ENCODE results near the gene PTK7.
"Not testable (repeated sequence)": the region's sequence is repeated elsewhere in the genome, so short reads cannot be mapped to it uniquely, and the experiment has no call there.

PTK7 gene

DNA sequence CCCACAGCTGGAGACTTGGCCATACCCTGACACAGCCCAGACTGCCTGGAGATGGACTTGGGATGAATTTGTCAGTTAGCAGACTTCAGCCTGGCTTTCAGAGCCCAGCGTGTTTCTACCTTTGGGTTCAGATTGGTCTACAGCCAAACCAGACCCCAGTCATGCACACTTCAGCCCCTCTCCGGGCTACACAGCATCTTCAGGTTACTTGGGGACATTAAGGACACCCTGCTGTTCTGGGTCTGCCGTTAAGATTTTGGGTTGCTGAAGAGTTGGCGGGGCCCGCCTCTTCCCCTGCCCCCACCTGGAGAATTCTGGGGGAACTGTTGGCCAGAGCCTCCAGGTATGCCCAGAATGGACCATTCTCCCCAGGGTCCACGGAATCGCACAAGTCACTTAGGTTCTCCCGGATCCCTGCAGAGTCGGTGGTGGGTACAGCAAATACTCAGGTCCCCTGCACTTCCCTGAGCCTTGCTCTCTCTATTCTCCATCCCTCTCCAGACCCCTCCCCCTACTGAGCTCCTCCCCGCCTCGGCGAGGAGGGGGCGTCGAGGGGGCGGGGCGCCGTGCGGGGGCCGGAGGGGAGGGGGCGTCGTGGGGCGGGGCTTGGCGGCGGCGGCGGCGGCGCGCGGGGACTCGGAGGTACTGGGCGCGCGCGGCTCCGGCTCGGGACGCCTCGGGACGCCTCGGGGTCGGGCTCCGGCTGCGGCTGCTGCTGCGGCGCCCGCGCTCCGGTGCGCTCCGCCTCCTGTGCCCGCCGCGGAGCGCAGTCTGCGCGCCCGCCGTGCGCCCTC is at the start of gene PTK7:
Gene PTK7, plus strand, starts transcription at position 645 of the 794 bp plus-strand sequence. CDS start 175 bp downstream, outside the sequence.
- DNase-seq, result peak; percentile 7

GRCh38 chr6:43026365-43026764 is 49.7 kb upstream of the PTK7 start:
- no peak for DNase-seq

DNA sequence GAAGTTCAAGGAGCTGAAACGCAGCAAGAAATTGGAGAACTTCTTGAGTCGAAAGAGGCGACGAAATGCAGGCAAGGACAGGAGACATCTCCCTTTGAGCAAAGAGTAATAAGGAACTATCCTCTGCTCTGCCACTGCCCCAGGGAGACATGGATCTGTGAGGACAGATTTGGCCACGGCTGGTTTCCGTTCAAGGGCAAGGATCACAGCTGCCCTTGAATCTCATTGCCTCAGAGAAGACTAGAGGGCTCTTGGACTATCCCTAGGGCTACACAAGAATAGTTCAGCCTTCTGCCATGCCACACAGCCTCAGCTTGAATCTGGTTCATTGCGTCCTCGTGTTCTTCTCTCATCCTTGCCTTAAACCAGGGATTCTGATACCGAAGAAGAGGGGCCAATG is 47.0 kb upstream of the PTK7 start:
- DNase-seq, result no peak

- no peak for DNase-seq
Observed at GRCh38 chr6:43032326-43032725, 43.8 kb upstream of the PTK7 start.

DNA sequence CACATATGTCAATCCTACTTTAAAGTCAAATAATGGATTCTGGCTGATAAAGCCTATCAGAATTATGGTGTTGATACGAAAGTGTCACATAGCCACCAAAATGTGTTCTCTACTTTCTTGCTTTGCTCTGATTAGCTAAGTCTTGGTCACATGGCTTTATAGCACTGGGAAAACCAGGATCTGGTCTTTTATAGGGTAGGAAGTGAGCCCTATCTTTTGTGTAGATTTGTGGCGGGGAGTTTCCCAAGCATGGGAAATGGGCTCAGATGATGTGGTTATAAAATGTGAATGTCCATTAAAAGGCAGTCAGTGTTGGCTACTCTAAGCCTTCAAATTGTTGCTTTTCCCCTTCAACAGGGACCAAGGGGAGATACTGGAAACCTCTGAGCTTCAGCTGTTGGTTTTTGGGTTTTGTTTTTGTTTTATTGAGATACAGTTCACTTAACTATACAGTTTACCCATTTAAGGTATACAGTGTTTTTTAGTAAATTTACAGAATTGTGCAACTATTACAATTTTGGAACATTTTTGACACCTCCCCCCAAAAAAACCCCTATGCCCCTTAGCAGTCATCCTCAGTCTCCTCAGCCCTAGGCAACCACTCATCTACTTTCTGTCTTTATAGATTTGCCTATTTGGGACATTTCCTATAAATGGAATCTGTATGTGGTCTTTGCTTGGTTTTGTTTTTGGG is 42.5 kb upstream of the PTK7 start:
- DNase-seq, result no peak

GRCh38 chr6:43034190-43034525 is 42.0 kb upstream of the PTK7 start:
- DNase-seq, result no peak

DNA sequence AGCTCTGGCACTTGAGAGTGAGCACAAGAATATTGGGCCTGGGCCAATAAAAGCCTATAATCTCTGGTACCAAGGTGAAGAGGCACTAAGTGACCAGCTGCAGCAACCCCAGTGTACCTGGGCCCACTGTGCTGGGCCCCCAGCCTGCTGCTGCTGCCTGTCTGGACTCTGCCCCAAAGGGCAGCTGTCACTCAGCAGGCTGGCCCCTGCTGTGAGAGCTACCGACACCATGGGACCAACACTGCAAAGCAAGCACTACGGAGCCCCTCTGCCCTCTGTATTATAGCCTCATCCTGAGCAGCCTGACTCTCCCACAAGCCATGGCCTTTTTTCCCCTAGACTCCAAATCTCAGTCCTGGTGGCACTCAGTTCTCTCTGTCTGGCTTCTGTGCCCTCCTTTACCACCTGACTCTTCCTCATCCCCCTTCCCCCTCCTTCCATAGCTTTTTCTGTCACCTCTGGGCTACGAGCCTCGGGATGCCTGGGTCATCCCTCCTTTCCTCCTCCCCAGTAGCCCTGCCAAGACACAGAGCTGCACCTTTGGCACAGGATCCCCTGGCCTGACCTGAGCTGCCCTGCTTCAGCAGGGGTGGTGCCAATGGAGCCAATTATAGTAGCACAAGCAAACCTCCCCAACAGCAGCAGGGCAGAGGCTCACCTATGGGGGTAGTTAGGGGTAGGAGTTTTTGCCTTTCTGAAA is 40.5 kb upstream of the PTK7 start:
- DNase-seq, result no peak

DNA sequence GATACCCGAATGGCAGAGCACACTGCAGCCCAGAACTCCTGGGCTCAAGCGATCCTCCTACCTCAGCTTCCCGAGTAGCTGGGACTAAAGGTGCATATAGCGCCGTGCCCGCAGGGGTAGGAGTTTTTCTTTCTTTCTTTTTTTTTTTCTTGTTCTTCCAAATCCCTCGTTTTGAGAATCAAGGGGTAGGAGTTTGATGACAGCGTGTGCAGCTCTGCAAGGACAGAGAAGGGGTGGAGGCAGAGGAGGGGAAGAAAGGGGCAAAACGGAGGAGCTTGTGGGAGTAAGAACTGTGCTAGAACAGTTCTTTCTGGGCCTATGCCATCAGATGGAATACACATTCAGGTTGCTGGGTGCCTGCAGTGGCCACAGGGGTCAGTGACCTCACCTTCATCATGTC is 39.4 kb upstream of the PTK7 start:
- no peak for DNase-seq

- no peak for DNase-seq
Observed at GRCh38 chr6:43037197-43037596, 38.9 kb upstream of the PTK7 start.

DNA sequence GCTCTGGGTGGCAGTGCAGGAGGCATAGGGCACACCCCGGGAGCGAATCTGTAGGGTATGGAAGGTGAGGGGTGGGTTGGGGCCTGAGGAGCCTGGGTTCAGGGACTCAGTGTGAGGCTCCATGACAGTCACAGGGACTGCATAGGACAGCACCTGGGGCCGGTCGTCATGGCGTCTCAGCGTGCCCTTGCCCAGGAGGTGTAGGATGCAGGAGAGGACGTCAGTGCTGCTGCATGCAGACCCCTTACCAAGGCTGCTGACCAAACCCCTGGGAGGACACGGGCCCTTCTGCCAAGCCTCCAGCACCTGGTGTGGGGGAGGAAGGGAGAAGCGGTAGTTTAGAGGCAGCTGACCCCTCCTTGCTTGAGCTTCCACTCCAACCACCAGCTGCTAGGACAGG is 38.4 kb upstream of the PTK7 start:
- no peak for DNase-seq

DNA sequence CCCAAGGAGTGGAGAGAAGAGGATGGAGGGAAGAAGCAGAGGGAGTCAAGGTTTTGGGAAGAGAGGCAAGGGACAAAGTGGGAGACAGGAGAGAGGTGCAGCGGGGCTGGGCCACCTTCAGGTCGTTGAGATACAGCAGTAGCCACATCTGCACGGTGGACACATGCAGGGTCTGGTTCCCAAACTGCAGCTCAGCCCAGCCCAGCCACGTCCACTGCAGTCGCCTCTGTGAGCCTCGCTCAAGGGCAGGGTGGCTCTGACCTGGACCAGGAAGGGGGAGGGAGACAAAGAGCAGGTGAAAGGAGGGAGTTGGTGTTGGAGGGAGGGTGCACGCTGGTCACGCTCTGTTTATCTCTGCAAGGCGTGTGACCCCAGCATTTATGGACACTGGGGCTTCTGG is 37.4 kb upstream of the PTK7 start:
- no peak for DNase-seq

DNA sequence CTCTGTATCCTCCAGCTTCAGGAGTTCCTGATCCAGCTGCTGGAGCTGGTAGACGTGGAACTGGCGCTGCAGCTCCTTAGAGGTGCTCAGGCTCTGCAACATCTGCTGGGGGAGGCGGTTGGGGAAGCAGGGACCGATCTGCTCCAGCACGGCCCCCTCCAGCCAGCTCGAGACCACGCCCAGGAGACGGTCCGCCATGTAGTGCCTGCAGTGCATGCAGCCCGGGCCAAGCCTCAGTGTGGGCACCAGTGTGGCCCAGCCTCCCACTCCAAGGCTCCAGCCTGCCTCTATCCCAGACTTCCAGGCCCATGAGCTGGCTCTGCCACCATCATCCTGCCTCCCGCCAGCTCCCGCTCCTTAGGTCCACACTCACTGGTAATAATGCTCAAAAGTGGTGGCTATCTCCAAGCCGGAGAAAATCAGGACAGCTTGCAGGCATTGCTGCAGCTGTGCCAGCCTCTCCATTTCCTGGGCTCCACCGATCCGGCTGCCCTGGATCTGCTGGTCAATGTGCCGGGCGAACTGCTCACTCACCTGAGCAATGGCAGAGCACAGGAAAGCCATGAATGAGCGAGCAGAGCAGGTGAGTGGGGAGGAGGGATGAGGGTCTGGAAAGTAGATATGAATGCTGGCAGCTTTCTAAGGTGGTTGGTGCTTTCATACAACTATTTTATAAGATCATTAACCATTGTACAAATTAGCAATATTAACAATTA is 35.4 kb upstream of the PTK7 start:
- DNase-seq, result no peak

DNA sequence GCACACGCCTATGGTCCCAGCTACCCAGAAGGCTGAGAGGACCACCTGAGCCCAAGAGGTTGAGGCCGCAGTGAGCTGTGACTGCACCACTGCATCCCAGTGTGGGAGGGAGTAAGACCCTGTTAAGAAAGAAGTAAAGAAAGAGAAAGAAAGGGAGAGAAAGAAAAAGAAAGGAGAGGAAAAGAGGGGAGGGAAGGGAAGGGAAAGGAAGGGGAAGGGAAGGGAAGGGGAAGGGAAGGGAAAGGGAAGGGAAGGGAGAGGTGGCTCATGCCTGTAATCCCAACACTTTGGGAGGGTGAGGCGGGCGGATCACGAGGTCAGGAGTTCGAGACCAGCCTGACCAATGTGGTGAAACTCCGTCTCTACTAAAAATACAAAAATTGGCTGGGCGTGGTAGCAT is 34.6 kb upstream of the PTK7 start:
- DNase-seq, result not testable (repeated sequence)

DNA sequence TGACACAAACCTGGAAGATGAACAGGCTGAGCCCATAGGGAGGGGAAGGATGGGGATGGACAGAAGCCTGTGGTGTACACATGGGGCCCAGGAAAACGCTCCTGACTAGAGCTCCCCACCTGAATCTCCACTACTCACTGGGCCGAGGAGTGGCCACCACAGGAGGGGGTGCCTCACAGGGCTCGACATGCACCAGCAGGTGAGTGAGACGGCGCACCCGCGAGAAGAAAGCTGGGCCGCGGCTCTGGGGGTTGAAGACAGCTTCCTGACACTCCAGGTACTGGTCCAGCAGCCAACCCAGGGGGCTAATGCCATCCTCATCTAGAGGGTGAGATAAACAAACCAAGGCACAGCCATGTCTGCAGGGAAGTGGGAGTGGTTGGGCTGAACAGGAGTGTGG is 32.8 kb upstream of the PTK7 start:
- DNase-seq, result no peak

DNA sequence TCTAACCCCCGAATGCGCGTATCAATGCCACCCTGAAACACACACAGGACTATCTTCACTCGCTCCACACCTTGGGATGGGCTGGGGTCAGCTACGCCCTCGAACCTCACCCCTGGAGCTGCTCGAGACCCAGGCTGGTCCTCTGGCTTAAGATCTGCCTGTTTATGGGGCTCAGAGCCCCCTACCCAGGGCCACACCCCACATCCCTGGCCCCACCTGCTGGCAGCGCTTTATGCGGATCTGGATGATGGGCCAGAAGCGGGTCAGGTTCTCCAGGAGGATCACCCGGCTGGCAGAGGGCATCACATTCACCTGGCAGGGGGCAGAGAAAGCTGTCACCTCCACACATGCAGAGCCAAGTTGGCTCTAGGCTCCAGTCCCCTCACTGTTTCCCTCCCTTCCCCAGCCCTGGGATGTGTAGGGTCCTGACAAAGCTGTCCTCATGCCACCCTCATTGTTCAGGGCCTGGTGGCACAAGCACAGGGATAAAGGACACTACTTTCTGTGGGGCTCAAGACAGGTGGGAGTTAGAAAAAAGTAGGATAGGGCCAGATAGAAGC is 30.7 kb upstream of the PTK7 start:
- DNase-seq, result no peak

DNA sequence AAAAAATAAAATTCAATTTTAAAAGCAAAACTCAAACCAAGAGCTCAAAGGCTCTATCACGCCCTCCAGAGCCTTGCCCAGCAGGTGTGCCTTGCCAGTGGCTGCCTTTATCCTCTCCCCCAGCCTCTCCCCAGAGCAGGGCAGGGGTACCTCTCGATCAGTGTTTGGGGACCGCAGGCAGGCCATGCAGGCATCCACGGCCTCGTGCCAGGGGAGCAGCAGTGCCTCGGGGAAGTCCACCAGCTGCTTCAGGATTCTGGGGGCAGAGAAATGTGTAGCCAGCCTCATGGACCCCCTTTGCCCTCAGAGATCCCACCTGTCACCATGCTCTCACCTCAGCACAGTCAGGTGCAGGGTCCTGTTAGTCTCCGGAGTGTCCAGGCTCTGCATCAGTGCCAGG is 28.1 kb upstream of the PTK7 start:
- DNase-seq, result no peak

- DNase-seq, result no peak
Observed at GRCh38 chr6:43050981-43051380, 25.1 kb upstream of the PTK7 start.

DNA sequence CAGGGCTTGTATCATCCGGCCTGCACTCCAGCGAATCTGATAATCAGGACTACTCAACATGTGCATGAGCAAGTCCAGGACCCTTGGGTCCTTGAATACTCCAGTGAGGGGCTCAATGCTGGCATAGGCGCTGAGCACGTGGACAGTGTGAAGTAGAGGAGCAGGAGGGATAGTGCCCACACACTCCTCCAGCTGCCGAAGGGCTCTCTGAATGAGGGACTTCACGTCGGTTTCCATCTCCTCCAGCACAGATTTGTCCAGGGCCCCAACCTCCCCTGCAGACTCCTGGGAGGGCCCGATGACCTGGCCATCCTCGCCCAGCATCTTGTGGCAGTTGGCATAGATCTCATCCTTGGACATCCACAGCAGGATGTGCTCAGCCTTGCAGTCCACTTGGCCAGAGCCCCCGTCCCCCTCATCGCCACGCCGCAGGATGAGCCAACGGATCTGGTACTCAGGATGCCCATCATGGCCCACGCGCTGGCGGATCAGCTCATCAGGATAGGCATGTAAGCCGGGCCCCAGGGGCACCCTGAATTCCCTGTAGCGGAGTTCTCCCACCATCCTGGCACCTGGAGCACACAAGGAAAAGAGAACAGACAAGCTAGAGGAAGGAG is 23.8 kb upstream of the PTK7 start:
- DNase-seq, result no peak

- no peak for DNase-seq
Observed at GRCh38 chr6:43052842-43053544, 23.1 kb upstream of the PTK7 start.

GRCh38 chr6:43053545-43054205 is 22.4 kb upstream of the PTK7 start, which contains the start of gene CUL7:
CUL7 (minus strand) TSS chr6:43053851; CDS start chr6:43052788, 1,063 bp downstream.
- DNase-seq, result peak; percentile 91
